GM21515 (cell line): Measurements from ENCODE around the gene L3MBTL2.

Source experiments
- ATAC-seq: cut with Tn5 transposase; IDR thresholded peaks from one replicate; pipeline ENCODE4 v1.9.1; 2021; ENCODE audit not compliant: unreplicated experiment

L3MBTL2 gene

GRCh38 chr22:41206719-41207118, 1.6 kb downstream of the L3MBTL2 start:
- no peak for ATAC-seq

DNA sequence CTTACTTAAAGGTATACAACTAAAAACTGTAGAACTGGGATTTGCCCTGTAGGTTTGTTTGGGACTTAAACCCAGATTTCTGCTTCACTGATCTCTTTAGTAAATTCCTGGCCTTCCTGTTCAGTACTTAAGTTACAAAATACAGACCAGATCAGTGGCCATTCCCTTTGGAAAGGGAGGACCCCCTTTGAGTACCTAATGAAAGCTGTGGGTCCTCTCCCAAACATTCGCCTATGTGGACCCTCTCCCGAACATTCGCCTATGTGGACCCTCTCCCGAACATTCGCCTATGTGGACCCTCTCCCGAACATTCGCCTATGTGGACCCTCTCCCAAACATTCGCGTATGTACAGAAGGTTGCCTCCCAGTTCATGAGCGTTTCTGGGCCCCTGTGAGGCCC, 10.3 kb downstream of the L3MBTL2 start:
- ATAC-seq = no peak

DNA sequence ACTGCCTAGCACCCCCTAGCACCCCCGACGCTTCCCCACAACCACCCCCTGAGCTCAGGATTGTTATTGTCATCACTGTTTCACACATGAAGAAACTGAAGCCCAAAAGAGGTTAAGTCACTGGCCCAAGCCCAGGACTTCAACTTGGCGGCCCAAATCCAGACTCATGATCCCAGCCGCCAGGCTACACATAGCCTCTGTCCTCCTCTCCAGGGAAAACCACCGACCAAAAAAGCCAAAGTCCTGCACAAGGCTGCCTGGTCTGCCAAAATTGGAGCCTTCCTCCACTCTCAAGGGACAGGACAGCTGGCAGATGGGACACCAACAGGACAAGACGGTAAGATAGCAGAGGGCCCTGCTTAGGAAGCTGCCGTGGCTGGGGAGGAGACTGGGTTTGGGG, 10.8 kb downstream of the L3MBTL2 start:
- ATAC-seq = no peak

GRCh38 chr22:41216984-41217383, 11.9 kb downstream of the L3MBTL2 start:
- ATAC-seq = no peak

- ATAC-seq = no peak
These were observed 12.5 kb downstream of the L3MBTL2 start for GRCh38 chr22:41217553-41218157.

DNA sequence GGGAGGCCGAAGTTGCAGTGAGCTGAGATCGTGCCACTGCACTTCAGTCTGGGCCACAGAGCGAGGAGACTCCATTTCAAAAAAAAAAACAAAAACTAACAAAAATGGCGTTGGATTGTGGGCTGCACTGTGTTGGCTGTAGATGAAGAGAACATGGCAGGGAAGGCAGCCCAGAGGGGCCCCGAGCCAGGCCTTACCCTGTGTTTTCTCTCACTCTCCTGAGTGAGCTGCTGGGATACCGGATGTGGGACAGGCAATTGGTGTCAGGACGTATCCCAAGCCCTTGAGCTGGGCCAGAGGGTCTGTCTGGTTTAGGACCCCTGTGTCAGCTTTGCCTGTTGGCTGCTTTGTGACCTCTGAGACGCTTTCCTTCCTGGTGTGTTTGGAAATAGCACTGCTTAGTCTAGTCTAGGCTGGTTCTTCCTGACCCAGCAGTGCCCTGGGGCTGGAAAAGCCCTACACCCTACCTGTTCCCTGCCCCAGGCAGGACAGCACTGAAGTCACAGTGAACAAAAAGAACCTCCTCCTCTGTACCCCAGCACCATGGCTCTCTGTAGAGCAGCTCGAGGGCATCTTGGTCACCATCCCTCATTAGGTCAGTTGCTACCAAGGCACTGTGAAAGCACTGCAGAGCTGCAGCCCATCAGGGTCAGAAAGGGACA, 17.9 kb downstream of the L3MBTL2 start:
- no peak for ATAC-seq

DNA sequence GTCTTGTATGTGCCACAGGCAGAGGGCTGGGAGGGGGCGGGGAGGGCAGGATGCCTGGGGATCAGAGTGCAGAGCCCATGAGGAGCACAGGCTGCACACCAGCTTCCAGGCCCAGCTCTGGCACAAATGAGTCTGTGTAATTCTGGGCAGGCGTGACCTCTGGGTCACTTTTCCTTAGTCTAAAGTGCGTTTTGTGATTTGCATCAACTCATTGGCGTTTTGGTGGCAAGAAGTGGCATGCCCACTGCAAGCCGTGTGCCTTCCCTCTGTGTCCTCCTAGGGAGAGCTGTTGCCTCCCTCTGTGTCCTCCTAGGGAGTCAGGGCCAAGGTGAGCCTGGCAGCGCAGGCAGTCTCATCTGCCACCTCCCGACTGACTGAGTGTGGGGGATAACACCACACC, 18.4 kb downstream of the L3MBTL2 start:
- ATAC-seq = no peak

DNA sequence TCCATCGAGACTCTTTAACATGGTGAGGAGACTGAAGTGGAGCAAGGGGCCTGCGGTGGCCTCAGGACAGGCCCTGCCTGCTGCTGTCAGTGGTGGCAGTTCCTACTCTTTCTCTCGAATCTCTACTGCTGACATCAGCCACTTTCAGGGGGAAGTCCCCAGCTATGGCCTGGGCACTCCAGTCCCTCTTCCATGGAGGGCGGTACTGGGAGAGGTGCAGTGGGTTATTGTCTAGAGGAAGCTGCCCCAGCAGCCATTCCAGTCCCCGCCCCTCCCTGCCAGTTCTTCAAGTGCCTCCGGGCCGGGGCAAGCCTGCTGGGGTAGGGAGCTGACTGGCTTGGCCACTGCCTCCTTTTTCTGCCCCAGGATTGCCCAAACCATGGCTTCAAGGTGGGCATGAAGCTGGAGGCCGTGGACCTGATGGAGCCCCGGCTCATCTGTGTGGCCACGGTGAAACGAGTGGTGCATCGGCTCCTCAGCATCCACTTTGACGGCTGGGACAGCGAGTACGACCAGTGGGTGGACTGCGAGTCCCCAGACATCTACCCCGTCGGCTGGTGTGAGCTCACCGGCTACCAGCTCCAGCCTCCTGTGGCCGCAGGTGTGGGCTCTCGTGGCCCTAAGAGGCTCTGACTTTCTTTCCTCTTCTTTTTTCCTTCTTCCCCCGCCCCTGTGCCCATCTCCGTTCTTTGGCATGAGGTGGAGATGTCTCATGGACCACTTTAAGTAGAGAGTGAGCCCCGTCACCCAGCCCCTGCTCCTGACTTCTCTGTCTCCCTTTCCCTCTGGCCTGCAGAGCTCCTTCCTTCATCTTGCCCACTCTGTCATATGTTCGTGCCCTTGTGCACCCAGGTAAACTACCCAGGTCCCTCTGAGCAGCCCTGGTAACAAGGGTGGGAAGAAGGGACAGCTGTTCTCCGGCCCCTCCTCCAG, 21.9 kb downstream of the L3MBTL2 start:
- no peak for ATAC-seq

GRCh38 chr22:41229215-41229614, 24.1 kb downstream of the L3MBTL2 start:
- ATAC-seq = no peak

GRCh38 chr22:41229730-41230400, 24.8 kb downstream of the L3MBTL2 start:
- no peak for ATAC-seq

DNA sequence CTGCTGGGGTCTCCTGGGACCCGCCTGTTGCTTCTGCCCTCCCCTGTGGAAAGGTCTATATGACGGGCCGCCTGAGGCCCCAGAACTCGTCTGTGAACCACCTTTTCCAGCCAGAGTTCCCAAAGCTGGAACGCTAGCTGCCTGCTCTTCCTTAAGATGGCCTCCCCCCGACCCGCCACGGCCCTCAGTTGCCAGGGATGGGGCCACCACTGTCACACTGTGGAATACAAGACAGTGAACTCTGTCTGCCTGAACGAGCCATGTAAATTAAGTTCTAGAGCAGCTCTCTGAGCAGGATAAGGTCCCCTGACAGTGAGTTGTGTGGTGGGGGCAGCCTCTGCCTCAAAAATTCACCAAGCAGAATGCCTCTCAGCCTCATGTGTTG, 25.3 kb downstream of the L3MBTL2 start:
- no peak for ATAC-seq

GRCh38 chr22:41231369-41231768, 26.3 kb downstream of the L3MBTL2 start:
- ATAC-seq = no peak

GRCh38 chr22:41234815-41235695, 29.9 kb downstream of the L3MBTL2 start:
- ATAC-seq = no peak

DNA sequence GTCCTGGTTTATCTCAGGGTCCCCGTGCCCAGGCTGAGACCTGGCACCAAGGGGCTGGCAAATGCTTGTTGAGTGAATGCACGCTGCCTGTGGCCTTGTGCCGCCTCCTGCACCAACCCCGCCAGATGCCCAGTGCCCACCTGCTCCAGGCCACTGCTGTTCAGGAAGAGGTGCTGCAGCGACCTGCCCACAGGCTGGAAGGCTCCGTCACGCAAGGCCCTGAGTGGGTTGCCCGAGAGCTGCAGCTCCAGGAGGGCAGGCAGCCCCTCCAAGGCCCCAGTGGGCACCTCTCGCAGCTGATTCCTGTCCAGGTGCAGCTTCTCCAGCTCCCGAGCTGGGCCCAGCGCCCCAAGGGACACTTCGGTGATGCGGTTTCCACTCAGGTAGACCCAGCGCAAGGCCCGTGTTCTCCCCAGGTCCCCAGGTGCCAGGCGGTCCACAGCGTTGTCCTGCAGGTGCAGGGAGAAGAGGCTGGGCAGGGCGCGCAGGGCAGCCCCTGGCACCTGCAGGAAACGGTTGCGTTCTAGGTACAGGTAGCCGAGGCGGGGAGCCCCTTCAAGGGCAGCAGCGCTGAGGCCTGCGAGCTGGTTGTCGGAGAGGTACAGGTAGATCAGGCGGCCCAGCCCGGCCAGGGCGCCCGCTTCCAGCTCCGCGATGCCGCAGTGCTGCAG, 32.1 kb downstream of the L3MBTL2 start:
- ATAC-seq = no peak

GRCh38 chr22:41237707-41238569, 32.8 kb downstream of the L3MBTL2 start:
- peak; percentile 73 for ATAC-seq

GRCh38 chr22:41238570-41239442, 33.7 kb downstream of the L3MBTL2 start:
- ATAC-seq = no peak

GRCh38 chr22:41239443-41240128, 34.5 kb downstream of the L3MBTL2 start:
- ATAC-seq = no peak
